K562 (cell line): ENCODE measurements around the gene PRRC2B. TPM values are rescaled to one million over a fixed set of nuclear protein-coding genes. Genes with fewer than 3 reads are reported as not detected.

Source experiments
- BCOR ChIP-seq: fragments of 450-650 bp; IDR thresholded peaks from 2 replicates; pipeline ENCODE4 v1.6.1; 2016
- CTBP1 ChIP-seq: fragments of 450-650 bp; IDR thresholded peaks from 2 replicates; pipeline ENCODE4 v1.6.1; 2016; ENCODE audit warnings: borderline replicate concordance
- DNMT1 ChIP-seq: fragments of 450-650 bp; IDR thresholded peaks from 2 replicates; pipeline ENCODE4 v1.6.1; 2016; ENCODE audit warnings: antibody characterized with exemption, mild to moderate bottlenecking
- GATAD2B ChIP-seq: fragments of 450-650 bp; IDR thresholded peaks from 2 replicates; pipeline ENCODE4 v1.6.1; 2017; ENCODE audit warnings: mild to moderate bottlenecking, borderline replicate concordance
- GTF2A2 ChIP-seq: IDR thresholded peaks from 2 replicates; pipeline ENCODE4 v1.6.1; 2016; ENCODE audit warnings: mild to moderate bottlenecking, missing genetic modification characterization, missing compliant biosample characterization
- KDM2B ChIP-seq: fragments of 250-450 bp; sonication (Bioruptor Pico); IDR thresholded peaks from 2 replicates; pipeline ENCODE4 v1.8.0; 2021; ENCODE audit warnings: mild to moderate bottlenecking, moderate library complexity
- MYBL2 ChIP-seq, 2 experiments: fragments of 450-650 bp in 1 of 2; sonication (generic) in 1 of 2; formaldehyde crosslinking in 1 of 2; IDR thresholded peaks; 2 replicates each; pipeline versions ENCODE4 v1.6.1 to v1.8.1; 2017 to 2022; ENCODE audit warnings: borderline replicate concordance in 1 of 2, inconsistent platforms in 1 of 2, low read depth in 1 of 2, mild to moderate bottlenecking in 1 of 2, missing genetic modification reagents in 1 of 2, moderate library complexity in 1 of 2
- NCOA4 ChIP-seq: fragments of 450-650 bp; IDR thresholded peaks from 2 replicates; pipeline ENCODE4 v1.6.1; 2018; ENCODE audit warnings: mild to moderate bottlenecking; ENCODE audit not compliant: partially characterized antibody
- NELFE ChIP-seq: IDR thresholded peaks from 2 replicates; pipeline ENCODE4 v1.6.1; 2011; ENCODE audit warnings: mild to moderate bottlenecking; ENCODE audit not compliant: insufficient read depth, insufficient read length
- SMARCA4 ChIP-seq: fragments of 450-650 bp; IDR thresholded peaks from 2 replicates; pipeline ENCODE4 v1.6.1; 2016
- TCF7 ChIP-seq: sonication (generic); IDR thresholded peaks from 2 replicates; pipeline ENCODE4 v1.6.1; 2016; ENCODE audit warnings: antibody characterized with exemption, borderline replicate concordance
- TRIM24 ChIP-seq, 2 experiments: fragments of 450-650 bp; IDR thresholded peaks; 2 replicates each; pipeline ENCODE4 v1.6.1; 2016
- polyA plus RNA-seq, 8 experiments: library from polyadenylated mRNA; depleted of rRNA in 4 of 8; stranded (reverse) in 5 of 8; unstranded in 3 of 8; fragments of >200 nt; fragmentation: Nextera tagmentation in 2 of 8; fragmentation: Illumina TruSeq in 1 of 8; extraction: Ambion mirVana in 2 of 8; extraction: Trizol in 1 of 8; gene quantifications; 2 replicates each; pipeline versions ENCODE4 v1.2.1 to v1.2.3, GENCODE V29; 2011 to 2014; ENCODE audit warnings: inconsistent platforms in 1 of 8, missing spikeins in 1 of 8
- total RNA-seq, 7 experiments: library from RNA; depleted of rRNA in 6 of 7; stranded (reverse); fragments of >200 nt in 6 of 7; fragmentation: Illumina TruSeq in 2 of 7; extraction: Trizol in 2 of 7; gene quantifications; 2 replicates each; pipeline versions ENCODE4 v1.2.1 to v1.2.3, GENCODE V29; 2011 to 2021; ENCODE audit warnings: low replicate concordance in 1 of 7
- TF ChIP-seq, protein P1 (sequence below): fragments of 250-450 bp; sonication (Bioruptor Pico); IDR thresholded peaks from 2 replicates; pipeline ENCODE4 v1.5.0; 2021; ENCODE audit warnings: mild to moderate bottlenecking, moderate library complexity
- TF ChIP-seq, protein P2 (sequence below), 2 experiments: fragments of 250-450 bp in 1 of 2; fragments of 450-650 bp in 1 of 2; sonication (Bioruptor Pico) in 1 of 2; IDR thresholded peaks; 2 replicates each; pipeline versions ENCODE4 v1.6.1 to v1.8.0; 2016 to 2021; ENCODE audit warnings: mild to moderate bottlenecking in 2 of 2, moderate library complexity in 2 of 2, missing compliant biosample characterization in 1 of 2, missing genetic modification characterization in 1 of 2
- TF ChIP-seq, protein P3 (sequence below): fragments of 150-350 bp; conservative IDR thresholded peaks from 2 replicates; pipeline ENCODE4 v1.6.1; 2014; ENCODE audit warnings: low read length

Gene PRRC2B
- total and polyA plus RNA-seq, 9 of the 15 experiments (the other 6 are each of a cell fraction or from before 2014, with no cell fraction given), result 0.34 to 125 (median 30.9) TPM

DNA sequence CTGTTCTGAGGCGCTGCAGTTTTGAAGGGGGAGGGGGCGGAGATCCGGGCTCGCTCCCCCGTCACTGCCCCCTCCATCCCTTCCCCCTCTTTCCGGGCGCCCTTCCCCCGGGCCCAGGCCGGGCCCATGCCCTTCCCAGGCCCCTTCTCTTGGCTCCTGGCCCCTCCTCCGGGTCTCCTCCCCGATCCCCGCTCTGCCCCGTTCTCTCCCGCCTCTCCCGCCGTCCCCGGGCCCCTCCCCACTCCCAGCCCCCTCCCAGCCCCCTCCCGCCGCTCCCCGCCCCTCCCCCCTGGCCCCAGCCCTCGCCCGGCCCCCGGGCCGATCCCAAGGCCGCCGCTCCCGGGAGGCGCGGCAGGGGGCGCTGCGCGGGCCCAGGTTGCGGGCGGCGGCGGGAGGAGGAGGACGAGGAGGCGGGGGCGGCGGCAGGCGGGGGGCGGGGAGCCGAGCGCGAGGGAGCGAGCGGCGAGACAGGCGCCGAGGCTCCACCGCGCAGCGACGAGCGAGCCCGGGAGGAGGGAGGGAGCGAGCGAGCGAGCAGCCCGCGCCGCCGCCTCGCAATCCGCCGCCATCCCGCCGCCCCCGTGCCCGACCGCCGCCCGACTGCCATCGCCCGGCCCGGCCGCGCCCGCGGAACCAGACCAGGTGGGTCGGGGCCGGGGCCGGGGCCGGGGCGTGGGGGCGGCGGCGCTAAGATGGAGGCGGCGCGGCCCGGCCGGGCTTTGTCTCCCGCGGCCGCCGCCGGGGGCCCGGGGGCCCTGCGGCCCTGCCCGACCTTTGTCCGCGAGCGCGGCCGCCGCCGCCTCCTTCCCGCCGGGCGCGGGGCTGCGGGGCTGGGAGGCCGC is at the start of gene PRRC2B (continued):
- TF ChIP-seq, protein P1, sequence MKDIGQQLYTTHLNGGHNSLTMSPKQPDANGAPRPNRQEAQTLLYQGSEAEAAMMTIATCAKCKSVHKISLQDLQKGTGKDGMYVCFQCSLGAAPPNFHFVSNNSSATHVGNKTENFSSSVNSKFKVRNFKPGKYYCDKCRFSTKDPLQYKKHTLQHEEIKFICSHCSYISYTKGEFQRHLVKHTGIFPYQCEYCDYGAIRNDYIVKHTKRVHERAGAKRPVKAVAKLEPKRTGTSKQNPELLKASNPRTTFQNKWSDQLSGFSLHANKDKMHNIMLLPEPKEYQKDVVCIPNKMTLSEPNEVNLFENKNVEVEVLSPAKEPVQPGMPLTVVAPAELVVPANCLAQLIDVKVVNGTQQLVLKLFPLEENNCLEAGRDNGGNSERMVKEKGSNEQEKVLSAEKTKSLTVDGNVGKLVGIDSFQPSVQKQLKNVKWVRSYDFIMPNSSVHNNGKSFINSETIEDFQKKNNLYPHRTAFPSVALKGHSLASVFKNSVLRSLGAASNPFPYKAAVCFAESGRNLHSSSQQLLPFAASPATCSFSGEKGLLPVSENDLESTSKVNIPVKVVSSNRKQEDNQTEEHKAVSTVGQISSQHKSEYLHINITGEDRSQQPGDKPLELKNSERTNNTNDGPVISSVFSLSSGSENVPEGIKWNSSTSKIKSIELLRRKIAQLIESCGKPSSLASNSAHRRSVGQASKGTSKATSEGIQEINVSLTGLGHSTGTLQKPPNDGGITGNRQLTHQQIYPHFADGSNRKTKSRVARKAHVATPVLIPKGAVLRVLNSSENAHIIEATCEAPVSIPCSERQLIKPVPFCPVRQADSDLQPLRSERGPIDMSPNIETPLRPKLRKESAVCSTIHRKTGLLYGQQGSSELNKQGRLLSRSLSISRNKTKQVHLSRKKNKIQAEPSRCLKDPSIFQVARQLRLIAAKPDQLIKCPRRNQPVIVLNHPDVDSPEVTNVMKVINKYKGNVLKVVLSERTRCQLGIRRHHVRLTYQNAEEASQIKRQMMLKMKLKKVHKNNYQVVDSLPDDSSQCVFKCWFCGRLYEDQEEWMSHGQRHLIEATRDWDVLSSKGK (CRISPR knock-in tag), result no peak
- TF ChIP-seq, protein P2, sequence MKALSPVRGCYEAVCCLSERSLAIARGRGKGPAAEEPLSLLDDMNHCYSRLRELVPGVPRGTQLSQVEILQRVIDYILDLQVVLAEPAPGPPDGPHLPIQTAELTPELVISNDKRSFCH (CRISPR knock-in tag; IDR thresholded peaks at IDR 0.05), result no peak
- TF ChIP-seq, protein P2 (tag; IDR thresholded peaks at IDR 0.05), result no peak
- no peak for TF ChIP-seq NELFE
- TF ChIP-seq NCOA4, result no peak
- no peak for TF ChIP-seq CTBP1
- no peak for TF ChIP-seq KDM2B (CRISPR knock-in tag)
- no peak for TF ChIP-seq TCF7
- TF ChIP-seq, protein P3, sequence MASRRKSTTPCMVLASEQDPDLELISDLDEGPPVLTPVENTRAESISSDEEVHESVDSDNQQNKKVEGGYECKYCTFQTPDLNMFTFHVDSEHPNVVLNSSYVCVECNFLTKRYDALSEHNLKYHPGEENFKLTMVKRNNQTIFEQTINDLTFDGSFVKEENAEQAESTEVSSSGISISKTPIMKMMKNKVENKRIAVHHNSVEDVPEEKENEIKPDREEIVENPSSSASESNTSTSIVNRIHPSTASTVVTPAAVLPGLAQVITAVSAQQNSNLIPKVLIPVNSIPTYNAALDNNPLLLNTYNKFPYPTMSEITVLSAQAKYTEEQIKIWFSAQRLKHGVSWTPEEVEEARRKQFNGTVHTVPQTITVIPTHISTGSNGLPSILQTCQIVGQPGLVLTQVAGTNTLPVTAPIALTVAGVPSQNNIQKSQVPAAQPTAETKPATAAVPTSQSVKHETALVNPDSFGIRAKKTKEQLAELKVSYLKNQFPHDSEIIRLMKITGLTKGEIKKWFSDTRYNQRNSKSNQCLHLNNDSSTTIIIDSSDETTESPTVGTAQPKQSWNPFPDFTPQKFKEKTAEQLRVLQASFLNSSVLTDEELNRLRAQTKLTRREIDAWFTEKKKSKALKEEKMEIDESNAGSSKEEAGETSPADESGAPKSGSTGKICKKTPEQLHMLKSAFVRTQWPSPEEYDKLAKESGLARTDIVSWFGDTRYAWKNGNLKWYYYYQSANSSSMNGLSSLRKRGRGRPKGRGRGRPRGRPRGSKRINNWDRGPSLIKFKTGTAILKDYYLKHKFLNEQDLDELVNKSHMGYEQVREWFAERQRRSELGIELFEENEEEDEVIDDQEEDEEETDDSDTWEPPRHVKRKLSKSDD, result no peak
- TF ChIP-seq SMARCA4, result no peak
- TF ChIP-seq GATAD2B, result 0 out of 2 replicates have a peak, but pooled peaks have one; percentile 15
- TF ChIP-seq GTF2A2 (tag), result peak; percentile 67; the same call in 1 of the 2 replicates
- TF ChIP-seq TRIM24 (IDR thresholded peaks at IDR 0.05), result no peak
- TF ChIP-seq DNMT1, result no peak
- no peak for TF ChIP-seq BCOR
- no peak for TF ChIP-seq MYBL2 (IDR thresholded peaks at IDR 0.05; ENCODE audit: low read depth)
- no peak for TF ChIP-seq MYBL2 (CRISPR knock-in tag; IDR thresholded peaks at IDR 0.05; ENCODE audit: borderline replicate concordance)
- TF ChIP-seq, all 486 proteins: peak for 48
